HEK293 (cell line): ENCODE results near the gene FOXN3.

Experiments
- CTCF ChIP-seq: fragments of 450-650 bp; formaldehyde crosslinking; IDR thresholded peaks from 2 replicates; pipeline ENCODE4 v1.5.1; 2016; ENCODE audit warnings: missing biosample characterization, missing genetic modification characterization
- PRDM1 ChIP-seq: fragments of 450-650 bp; formaldehyde crosslinking; IDR thresholded peaks from 2 replicates; pipeline ENCODE4; 2016; ENCODE audit warnings: missing biosample characterization, missing genetic modification characterization
- ZBTB1 ChIP-seq: fragments of 450-650 bp; formaldehyde crosslinking; IDR thresholded peaks from 2 replicates; pipeline ENCODE4 v1.5.1; 2016; ENCODE audit warnings: missing biosample characterization, missing genetic modification characterization
- ZNF398 ChIP-seq: fragments of 450-650 bp; formaldehyde crosslinking; IDR thresholded peaks from 2 replicates; pipeline ENCODE4 v1.5.1; 2017; ENCODE audit warnings: missing biosample characterization, missing genetic modification characterization
- ZNF645 ChIP-seq: fragments of 450-650 bp; formaldehyde crosslinking; IDR thresholded peaks from 2 replicates; pipeline ENCODE4; 2016; ENCODE audit warnings: missing biosample characterization, missing genetic modification characterization
- ZNF747 ChIP-seq: fragments of 450-650 bp; formaldehyde crosslinking; IDR thresholded peaks from 2 replicates; pipeline ENCODE4 v1.5.1; 2016; ENCODE audit warnings: missing biosample characterization, missing genetic modification characterization

- TF ChIP-seq ZBTB1 (no peak), ZNF645 (tag by site-specific recombination) (no peak), PRDM1 (tag by site-specific recombination) (no peak), CTCF (tag by site-specific recombination) (no peak), ZNF398 (no peak), ZNF747 (no peak)
Observed at GRCh38 chr14:89352976-89353765, 63.9 kb downstream of the FOXN3 start.
